Peyer's patch (tissue), 4 donors: ENCODE results near the gene ATP2B2. TPM values are rescaled to one million over a fixed set of nuclear protein-coding genes. Genes with fewer than 3 reads are reported as not detected.

ENCODE experiments used
- DNase-seq, 3 donors: peaks; one replicate each; pipeline ENCODE4 v3.0.0-alpha.2; 2017 to 2019
- H3K27ac ChIP-seq, 4 donors: fragments of 200-600 bp; sonication (generic); one replicate each; pipeline ENCODE4 v1.5.1; 2016 to 2019
- H3K27me3 ChIP-seq, 2 donors: fragments of 200-600 bp; sonication (generic); one replicate each; pipeline ENCODE4 v1.5.1; 2019
- H3K36me3 ChIP-seq, 3 donors: fragments of 200-600 bp; sonication (generic); one replicate each; pipeline ENCODE4 v1.5.1; 2016 to 2019
- H3K4me1 ChIP-seq, 4 donors: fragments of 200-600 bp; sonication (generic); one replicate each; pipeline ENCODE4 v1.5.1; 2016 to 2019
- H3K4me3 ChIP-seq, 4 donors: fragments of 200-600 bp; sonication (generic); 1 replicate in 3 of 4; 2 replicates in 1 of 4; pipeline ENCODE4 v1.5.1; 2016 to 2019; ENCODE audit warnings: mild to moderate bottlenecking in 1 of 4
- H3K9me3 ChIP-seq, 4 donors: fragments of 200-600 bp; sonication (generic); one replicate each; pipeline ENCODE4 v1.5.1; 2016 to 2019; ENCODE audit warnings: mild to moderate bottlenecking in 1 of 4
- CTCF ChIP-seq, 6 experiments: fragments of 450-650 bp in 4 of 6; fragments of 200-600 bp in 2 of 6; sonication (generic) in 1 of 6; IDR thresholded peaks; one replicate each; pipeline ENCODE4 v1.5.1; 2017 to 2019; ENCODE audit warnings: antibody characterized with exemption in 6 of 6, mild to moderate bottlenecking in 3 of 6, moderate library complexity in 1 of 6
- POLR2A ChIP-seq, 2 donors: fragments of 450-650 bp; IDR thresholded peaks; one replicate each; pipeline ENCODE4 v1.5.1; 2017; ENCODE audit warnings: antibody characterized with exemption in 2 of 2, mild to moderate bottlenecking in 2 of 2, moderate library complexity in 2 of 2
- total RNA-seq, 4 donors: library from RNA; depleted of rRNA; stranded (reverse); fragments of >200 nt; gene quantifications; one replicate each; pipeline ENCODE4 v1.1.0, GENCODE V29; 2016

Gene ATP2B2
- total RNA-seq, 4 donors from 2014 or later = not detected

- peak in 1 of 3 donors; percentile 21 for DNase-seq
- no peaks in the 10 kb centered on the region for H3K36me3 ChIP-seq
- no peaks in the 10 kb centered on the region for H3K27me3 ChIP-seq
- H3K4me1 ChIP-seq = no peaks in the 10 kb centered on the region
- H3K4me3 ChIP-seq = no peak overlapping the region
- TF ChIP-seq POLR2A (IDR thresholded peaks at IDR 0.05) (no peak), CTCF (IDR thresholded peaks at IDR 0.05) (no peak)
- no peaks in the 10 kb centered on the region for H3K9me3 ChIP-seq
- no peak overlapping the region for H3K27ac ChIP-seq
These were observed 9.2 kb upstream of the ATP2B2 start for GRCh38 chr3:10514407-10515069.

GRCh38 chr3:10513306-10513705 is 7.9 kb upstream of the ATP2B2 start:
- Histone ChIP-seq H3K4me1 (no peaks in the 10 kb centered on the region), H3K4me3 (no peak overlapping the region), H3K27ac (no peak overlapping the region), H3K27me3 (no peaks in the 10 kb centered on the region), H3K9me3 (no peaks in the 10 kb centered on the region), H3K36me3 (no peaks in the 10 kb centered on the region)
- no peak for DNase-seq
- TF ChIP-seq CTCF (IDR thresholded peaks at IDR 0.05) = no peak
- TF ChIP-seq POLR2A (IDR thresholded peaks at IDR 0.05) = no peak

- DNase-seq = no peak
- H3K4me1 ChIP-seq = no peaks in the 10 kb centered on the region
These were observed 7.3 kb upstream of the ATP2B2 start for GRCh38 chr3:10512687-10513086.

GRCh38 chr3:10511809-10512494 is 6.6 kb upstream of the ATP2B2 start:
- no peaks in the 10 kb centered on the region for H3K36me3 ChIP-seq
- H3K9me3 ChIP-seq = no peaks in the 10 kb centered on the region
- TF ChIP-seq POLR2A (IDR thresholded peaks at IDR 0.05) (no peak), CTCF (IDR thresholded peaks at IDR 0.05) (no peak)
- H3K4me3 ChIP-seq = no peak overlapping the region
- no peaks in the 10 kb centered on the region for H3K27me3 ChIP-seq
- H3K27ac ChIP-seq = no peak overlapping the region
- H3K4me1 ChIP-seq = no peaks in the 10 kb centered on the region
- no peak for DNase-seq

More at GRCh38 chr3:10512687-10513086, 7.3 kb upstream of the ATP2B2 start:
- Histone ChIP-seq H3K4me3 (no peak overlapping the region), H3K9me3 (no peaks in the 10 kb centered on the region), H3K27me3 (no peaks in the 10 kb centered on the region), H3K27ac (no peak overlapping the region), H3K36me3 (no peaks in the 10 kb centered on the region)
- TF ChIP-seq POLR2A (IDR thresholded peaks at IDR 0.05) (no peak), CTCF (IDR thresholded peaks at IDR 0.05) (no peak)

GRCh38 chr3:10510743-10511432 is 5.5 kb upstream of the ATP2B2 start:
- H3K27me3 ChIP-seq = peaks cover 0 to 2% of the 10 kb centered on the region in 2 donors
- no peak overlapping the region for H3K27ac ChIP-seq
- H3K9me3 ChIP-seq = no peaks in the 10 kb centered on the region
- no peaks in the 10 kb centered on the region for H3K36me3 ChIP-seq
- TF ChIP-seq CTCF (IDR thresholded peaks at IDR 0.05) (no peak), POLR2A (IDR thresholded peaks at IDR 0.05) (no peak)
- H3K4me3 ChIP-seq = no peak overlapping the region
- DNase-seq = no peak
- H3K4me1 ChIP-seq = no peaks in the 10 kb centered on the region
